ENCODE measurements around the gene ANKAR. TPM values are rescaled to one million over a fixed set of nuclear protein-coding genes. Genes with fewer than 3 reads are reported as not detected.

Gene ANKAR
- total and polyA plus RNA-seq, 2 of the 8 experiments (the other 6 are each of a cell fraction or from before 2014, with no cell fraction given), result 0.56 to 1.7 TPM

DNA sequence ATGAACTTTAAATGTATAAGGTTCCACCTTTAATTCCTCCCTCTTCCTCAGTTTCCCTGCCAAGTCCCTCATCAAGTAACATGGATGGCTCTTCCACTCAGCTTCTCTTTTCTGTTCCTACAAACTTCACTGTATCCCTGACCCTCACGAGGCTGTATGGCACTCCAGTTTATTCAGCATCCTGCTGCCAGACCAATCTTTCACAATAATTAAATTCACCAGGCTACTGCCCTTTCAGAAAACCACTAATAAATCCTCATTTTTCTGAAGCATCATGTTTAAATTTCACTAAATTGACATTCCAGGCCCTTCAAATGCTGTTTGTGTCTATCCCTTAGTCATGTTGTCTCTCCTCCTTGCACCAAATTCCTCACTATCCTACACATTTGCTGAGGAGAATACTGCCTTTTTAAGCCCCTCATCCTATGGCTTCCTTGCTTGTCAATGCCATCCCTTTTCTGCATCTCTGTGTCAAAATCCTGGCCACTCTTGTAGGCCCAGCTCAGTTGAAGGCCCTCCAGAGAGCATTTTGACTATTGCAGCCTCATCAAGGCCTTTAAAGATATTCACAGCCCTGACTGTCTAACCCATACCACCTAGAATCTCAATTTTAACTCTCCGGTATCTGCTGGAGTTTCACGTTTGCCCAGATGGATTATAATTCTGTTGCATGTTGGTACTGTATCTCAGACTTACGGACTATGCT is 36.0 kb upstream of the ANKAR start (continued):
- TF ChIP-seq, protein P1, sequence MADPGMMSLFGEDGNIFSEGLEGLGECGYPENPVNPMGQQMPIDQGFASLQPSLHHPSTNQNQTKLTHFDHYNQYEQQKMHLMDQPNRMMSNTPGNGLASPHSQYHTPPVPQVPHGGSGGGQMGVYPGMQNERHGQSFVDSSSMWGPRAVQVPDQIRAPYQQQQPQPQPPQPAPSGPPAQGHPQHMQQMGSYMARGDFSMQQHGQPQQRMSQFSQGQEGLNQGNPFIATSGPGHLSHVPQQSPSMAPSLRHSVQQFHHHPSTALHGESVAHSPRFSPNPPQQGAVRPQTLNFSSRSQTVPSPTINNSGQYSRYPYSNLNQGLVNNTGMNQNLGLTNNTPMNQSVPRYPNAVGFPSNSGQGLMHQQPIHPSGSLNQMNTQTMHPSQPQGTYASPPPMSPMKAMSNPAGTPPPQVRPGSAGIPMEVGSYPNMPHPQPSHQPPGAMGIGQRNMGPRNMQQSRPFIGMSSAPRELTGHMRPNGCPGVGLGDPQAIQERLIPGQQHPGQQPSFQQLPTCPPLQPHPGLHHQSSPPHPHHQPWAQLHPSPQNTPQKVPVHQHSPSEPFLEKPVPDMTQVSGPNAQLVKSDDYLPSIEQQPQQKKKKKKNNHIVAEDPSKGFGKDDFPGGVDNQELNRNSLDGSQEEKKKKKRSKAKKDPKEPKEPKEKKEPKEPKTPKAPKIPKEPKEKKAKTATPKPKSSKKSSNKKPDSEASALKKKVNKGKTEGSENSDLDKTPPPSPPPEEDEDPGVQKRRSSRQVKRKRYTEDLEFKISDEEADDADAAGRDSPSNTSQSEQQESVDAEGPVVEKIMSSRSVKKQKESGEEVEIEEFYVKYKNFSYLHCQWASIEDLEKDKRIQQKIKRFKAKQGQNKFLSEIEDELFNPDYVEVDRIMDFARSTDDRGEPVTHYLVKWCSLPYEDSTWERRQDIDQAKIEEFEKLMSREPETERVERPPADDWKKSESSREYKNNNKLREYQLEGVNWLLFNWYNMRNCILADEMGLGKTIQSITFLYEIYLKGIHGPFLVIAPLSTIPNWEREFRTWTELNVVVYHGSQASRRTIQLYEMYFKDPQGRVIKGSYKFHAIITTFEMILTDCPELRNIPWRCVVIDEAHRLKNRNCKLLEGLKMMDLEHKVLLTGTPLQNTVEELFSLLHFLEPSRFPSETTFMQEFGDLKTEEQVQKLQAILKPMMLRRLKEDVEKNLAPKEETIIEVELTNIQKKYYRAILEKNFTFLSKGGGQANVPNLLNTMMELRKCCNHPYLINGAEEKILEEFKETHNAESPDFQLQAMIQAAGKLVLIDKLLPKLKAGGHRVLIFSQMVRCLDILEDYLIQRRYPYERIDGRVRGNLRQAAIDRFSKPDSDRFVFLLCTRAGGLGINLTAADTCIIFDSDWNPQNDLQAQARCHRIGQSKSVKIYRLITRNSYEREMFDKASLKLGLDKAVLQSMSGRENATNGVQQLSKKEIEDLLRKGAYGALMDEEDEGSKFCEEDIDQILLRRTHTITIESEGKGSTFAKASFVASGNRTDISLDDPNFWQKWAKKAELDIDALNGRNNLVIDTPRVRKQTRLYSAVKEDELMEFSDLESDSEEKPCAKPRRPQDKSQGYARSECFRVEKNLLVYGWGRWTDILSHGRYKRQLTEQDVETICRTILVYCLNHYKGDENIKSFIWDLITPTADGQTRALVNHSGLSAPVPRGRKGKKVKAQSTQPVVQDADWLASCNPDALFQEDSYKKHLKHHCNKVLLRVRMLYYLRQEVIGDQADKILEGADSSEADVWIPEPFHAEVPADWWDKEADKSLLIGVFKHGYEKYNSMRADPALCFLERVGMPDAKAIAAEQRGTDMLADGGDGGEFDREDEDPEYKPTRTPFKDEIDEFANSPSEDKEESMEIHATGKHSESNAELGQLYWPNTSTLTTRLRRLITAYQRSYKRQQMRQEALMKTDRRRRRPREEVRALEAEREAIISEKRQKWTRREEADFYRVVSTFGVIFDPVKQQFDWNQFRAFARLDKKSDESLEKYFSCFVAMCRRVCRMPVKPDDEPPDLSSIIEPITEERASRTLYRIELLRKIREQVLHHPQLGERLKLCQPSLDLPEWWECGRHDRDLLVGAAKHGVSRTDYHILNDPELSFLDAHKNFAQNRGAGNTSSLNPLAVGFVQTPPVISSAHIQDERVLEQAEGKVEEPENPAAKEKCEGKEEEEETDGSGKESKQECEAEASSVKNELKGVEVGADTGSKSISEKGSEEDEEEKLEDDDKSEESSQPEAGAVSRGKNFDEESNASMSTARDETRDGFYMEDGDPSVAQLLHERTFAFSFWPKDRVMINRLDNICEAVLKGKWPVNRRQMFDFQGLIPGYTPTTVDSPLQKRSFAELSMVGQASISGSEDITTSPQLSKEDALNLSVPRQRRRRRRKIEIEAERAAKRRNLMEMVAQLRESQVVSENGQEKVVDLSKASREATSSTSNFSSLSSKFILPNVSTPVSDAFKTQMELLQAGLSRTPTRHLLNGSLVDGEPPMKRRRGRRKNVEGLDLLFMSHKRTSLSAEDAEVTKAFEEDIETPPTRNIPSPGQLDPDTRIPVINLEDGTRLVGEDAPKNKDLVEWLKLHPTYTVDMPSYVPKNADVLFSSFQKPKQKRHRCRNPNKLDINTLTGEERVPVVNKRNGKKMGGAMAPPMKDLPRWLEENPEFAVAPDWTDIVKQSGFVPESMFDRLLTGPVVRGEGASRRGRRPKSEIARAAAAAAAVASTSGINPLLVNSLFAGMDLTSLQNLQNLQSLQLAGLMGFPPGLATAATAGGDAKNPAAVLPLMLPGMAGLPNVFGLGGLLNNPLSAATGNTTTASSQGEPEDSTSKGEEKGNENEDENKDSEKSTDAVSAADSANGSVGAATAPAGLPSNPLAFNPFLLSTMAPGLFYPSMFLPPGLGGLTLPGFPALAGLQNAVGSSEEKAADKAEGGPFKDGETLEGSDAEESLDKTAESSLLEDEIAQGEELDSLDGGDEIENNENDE (IDR thresholded peaks at IDR 0.05; ENCODE audit: insufficient replicate concordance, low read length), result no peak
- TF ChIP-seq SIN3A (conservative IDR thresholded peaks at IDR 0.05 in 1 of 2, IDR thresholded peaks at IDR 0.05 in 1 of 2; ENCODE audit: low read depth in 1 of 2, low read length in 2 of 2) (no peak), SIRT6 (IDR thresholded peaks at IDR 0.05; ENCODE audit: low read length) (no peak)
